Measurements from ENCODE around the gene LMF1. TPM values are rescaled to one million over a fixed set of nuclear protein-coding genes. Genes with fewer than 3 reads are reported as not detected.

LMF1 gene
- total and polyA plus RNA-seq, 2 donors from 2014 or later = 15.4 to 28.6 TPM

- H3K36me3 ChIP-seq (ENCODE audit: control insufficient read depth in 2 of 3, insufficient read depth in 3 of 3, low read length in 3 of 3) = no peaks in the 10 kb centered on the region
- no peak overlapping the region for H3K27ac ChIP-seq (ENCODE audit: low read depth in 2 of 2, low read length in 2 of 2)
- H3K27me3 ChIP-seq (ENCODE audit: control insufficient read depth, insufficient read depth, low read length) = no peaks in the 10 kb centered on the region
- no peak for TF ChIP-seq CTCF (IDR thresholded peaks at IDR 0.05; ENCODE audit: borderline replicate concordance, extremely low read depth, insufficient read depth)
- H3K4me3 ChIP-seq (ENCODE audit: low read length in 3 of 3) = no peak overlapping the region
- H3K4me1 ChIP-seq (ENCODE audit: control insufficient read depth in 2 of 3, insufficient read depth in 2 of 3, low read depth in 1 of 3, low read length in 3 of 3) = no peaks in the 10 kb centered on the region
- intact Hi-C loops (cut with DNase I) = no loop called here
- FAIRE-seq (no peak), DNase-seq (no peak)
- H3K9me3 ChIP-seq (ENCODE audit: control insufficient read depth in 2 of 3, insufficient read depth in 1 of 3, low read length in 3 of 3) = no peaks in the 10 kb centered on the region
- H3K9ac ChIP-seq (ENCODE audit: low read length in 3 of 3) = no peak overlapping the region
Measured at GRCh38 chr16:1002399-1003166, 31.8 kb upstream of the LMF1 start.

GRCh38 chr16:1001096-1001495, 30.3 kb upstream of the LMF1 start:
- FAIRE-seq (no peak), DNase-seq (no peak)
- no peak overlapping the region for H3K27ac ChIP-seq (ENCODE audit: low read depth in 2 of 2, low read length in 2 of 2)
- no peaks in the 10 kb centered on the region for H3K4me1 ChIP-seq (ENCODE audit: control insufficient read depth in 2 of 3, insufficient read depth in 2 of 3, low read depth in 1 of 3, low read length in 3 of 3)
- H3K4me3 ChIP-seq (ENCODE audit: low read length in 3 of 3) = no peak overlapping the region
- TF ChIP-seq CTCF (IDR thresholded peaks at IDR 0.05; ENCODE audit: borderline replicate concordance, extremely low read depth, insufficient read depth) = no peak
- no peaks in the 10 kb centered on the region for H3K36me3 ChIP-seq (ENCODE audit: control insufficient read depth in 2 of 3, insufficient read depth in 3 of 3, low read length in 3 of 3)
- intact Hi-C loops (cut with DNase I) = no loop called here
- H3K9me3 ChIP-seq (ENCODE audit: control insufficient read depth in 2 of 3, insufficient read depth in 1 of 3, low read length in 3 of 3) = peaks cover 0 to under 1% (median 0%) of the 10 kb centered on the region in 3 donors
- H3K9ac ChIP-seq (ENCODE audit: low read length in 3 of 3) = no peak overlapping the region
- no peaks in the 10 kb centered on the region for H3K27me3 ChIP-seq (ENCODE audit: control insufficient read depth, insufficient read depth, low read length)

- H3K4me1 ChIP-seq (ENCODE audit: control insufficient read depth in 2 of 3, insufficient read depth in 2 of 3, low read depth in 1 of 3, low read length in 3 of 3) = no peaks in the 10 kb centered on the region
- no peak for DNase-seq
- H3K9me3 ChIP-seq (ENCODE audit: control insufficient read depth in 2 of 3, insufficient read depth in 1 of 3, low read length in 3 of 3) = peaks cover 1 to 5% (median 2%) of the 10 kb centered on the region in 3 donors
- H3K9ac ChIP-seq (ENCODE audit: low read length in 3 of 3) = no peak overlapping the region
- H3K4me3 ChIP-seq (ENCODE audit: low read length in 3 of 3) = no peak overlapping the region
- no peak overlapping the region for H3K27ac ChIP-seq (ENCODE audit: low read depth in 2 of 2, low read length in 2 of 2)
- no peaks in the 10 kb centered on the region for H3K36me3 ChIP-seq (ENCODE audit: control insufficient read depth in 2 of 3, insufficient read depth in 3 of 3, low read length in 3 of 3)
- intact Hi-C loops (cut with DNase I) = no loop called here
- FAIRE-seq = no peak
- no peaks in the 10 kb centered on the region for H3K27me3 ChIP-seq (ENCODE audit: control insufficient read depth, insufficient read depth, low read length)
- no peak for TF ChIP-seq CTCF (IDR thresholded peaks at IDR 0.05; ENCODE audit: borderline replicate concordance, extremely low read depth, insufficient read depth)
Measured at GRCh38 chr16:1000608-1001007, 29.8 kb upstream of the LMF1 start.

Measured in kidney (tissue), 14 donors.